GM12891 (cell line): ENCODE data around the gene XXYLT1.

Experiments
- DNase-seq: peaks from one replicate; pipeline ENCODE4 v3.0.0; 2011; ENCODE audit warnings: low spot score; ENCODE audit not compliant: insufficient read length
- FAIRE-seq: peaks from 2 replicates; lab custom pipeline; 2011; peaks lifted over from hg19 to GRCh38; lab: Jason Lieb, UNC
- PAX5 ChIP-seq: IDR thresholded peaks from 2 replicates; pipeline ENCODE4 v1.6.1; 2011; ENCODE audit warnings: low read length, moderate library complexity, mild to moderate bottlenecking; ENCODE audit not compliant: insufficient read depth, severe bottlenecking
- POLR2A ChIP-seq: IDR thresholded peaks from 2 replicates; pipeline ENCODE4 v1.6.1; 2011; ENCODE audit warnings: low read depth, low read length, control low read depth
- POLR2AphosphoS5 ChIP-seq: IDR thresholded peaks from 2 replicates; pipeline ENCODE4 v1.6.1; 2011; ENCODE audit warnings: low read depth, low read length, control low read depth
- POU2F2 ChIP-seq: IDR thresholded peaks from 2 replicates; pipeline ENCODE4 v1.6.1; 2011; ENCODE audit warnings: low read depth, mild to moderate bottlenecking, control low read depth, low read length, moderate library complexity
- SPI1 ChIP-seq: IDR thresholded peaks from 2 replicates; pipeline ENCODE4 v1.6.1; 2011; ENCODE audit warnings: low read depth, low read length, control low read depth
- TAF1 ChIP-seq: IDR thresholded peaks from 2 replicates; pipeline ENCODE4 v1.6.1; 2011; ENCODE audit warnings: low read depth, low read length, control low read depth

XXYLT1 gene

DNA sequence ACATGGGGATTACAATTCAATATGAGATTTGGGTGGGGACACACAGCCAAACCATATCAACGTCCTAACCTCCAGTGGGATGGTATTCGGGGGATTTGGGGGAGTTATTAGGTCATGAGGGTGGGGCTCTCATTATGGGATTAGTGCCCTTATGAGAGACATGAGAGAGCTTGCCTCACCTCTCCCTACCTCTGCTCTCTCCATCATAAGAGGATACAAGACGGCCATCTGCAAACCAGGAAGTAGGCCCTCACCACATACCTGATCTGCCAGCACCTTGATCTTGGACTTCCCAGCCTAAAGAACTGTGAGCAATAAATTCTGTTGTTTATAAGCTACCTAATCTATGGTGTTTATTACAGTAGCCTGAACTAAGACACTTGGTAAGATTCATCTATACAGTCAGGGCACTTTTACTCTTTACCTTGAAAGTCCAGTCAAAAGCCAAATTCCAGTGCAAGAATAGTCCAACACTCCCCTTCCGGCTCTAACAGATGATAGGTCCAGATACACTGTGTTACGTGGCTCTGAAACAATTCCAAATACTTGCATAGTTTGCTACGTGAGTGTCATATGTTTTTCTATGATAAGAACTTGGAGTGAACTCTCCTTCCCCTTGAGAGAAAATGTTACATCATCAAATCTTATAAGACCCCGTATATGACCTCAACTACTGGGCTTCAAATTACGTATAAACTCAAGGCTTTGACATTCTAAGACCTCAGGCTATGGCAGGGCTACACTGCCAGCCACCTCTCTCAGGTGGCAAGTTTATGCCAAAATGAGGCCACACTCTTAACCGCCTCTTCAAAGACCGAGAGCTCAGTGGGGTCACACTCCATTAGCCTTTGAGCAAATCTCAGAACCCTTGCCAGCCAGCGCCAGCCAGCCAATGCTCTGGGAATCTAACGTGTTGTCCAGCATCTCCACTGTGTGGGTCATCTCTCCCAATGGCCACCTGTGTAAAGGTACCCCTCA is 129.9 kb downstream of the XXYLT1 start:
- FAIRE-seq, result no peak
- TF ChIP-seq SPI1 (no peak), PAX5 (no peak), POLR2A (no peak), POU2F2 (no peak), POLR2AphosphoS5 (no peak), TAF1 (no peak)
- DNase-seq, result no peak

DNA sequence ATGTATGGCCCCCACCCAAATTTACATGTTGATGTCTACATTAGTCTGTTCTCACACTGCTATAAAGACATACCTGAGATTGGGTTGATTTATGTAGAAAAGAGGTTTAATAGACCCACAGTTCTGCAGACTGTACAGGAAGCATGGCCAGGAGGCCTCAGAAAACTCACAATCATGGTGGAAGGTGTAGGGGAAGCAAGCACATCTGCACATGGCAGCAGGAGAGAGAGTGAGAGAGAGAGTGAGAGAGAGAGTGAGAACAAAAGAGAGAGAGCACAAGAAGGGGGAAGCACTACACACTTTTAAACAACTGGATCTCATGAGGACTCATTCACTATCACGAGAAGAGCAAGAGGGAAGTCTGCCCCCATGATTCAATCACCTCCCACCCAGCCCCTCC is 130.5 kb downstream of the XXYLT1 start:
- FAIRE-seq (no peak), DNase-seq (no peak)
- TF ChIP-seq POLR2A (no peak), POLR2AphosphoS5 (no peak), POU2F2 (no peak), TAF1 (no peak), SPI1 (no peak), PAX5 (no peak)

DNA sequence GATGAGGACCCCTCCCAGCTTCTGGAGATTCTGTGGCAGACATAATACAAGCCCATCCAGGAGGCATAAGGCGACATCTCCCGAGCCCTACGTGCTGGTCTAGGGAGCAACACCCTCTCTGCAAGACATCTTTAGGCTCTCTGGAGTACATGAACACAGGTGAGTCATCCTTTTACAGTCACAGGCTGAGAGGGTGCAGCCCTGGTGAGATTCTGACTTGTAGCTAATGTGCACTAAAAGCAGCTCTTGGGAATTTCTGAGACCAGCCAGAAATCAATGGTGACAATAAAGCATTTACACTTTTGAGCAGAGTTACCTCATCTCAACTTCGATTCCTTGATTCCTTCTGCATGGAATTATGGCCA is 131.1 kb downstream of the XXYLT1 start:
- DNase-seq (no peak), FAIRE-seq (no peak)
- TF ChIP-seq TAF1, result no peak
- TF ChIP-seq POLR2A, result no peak

DNA sequence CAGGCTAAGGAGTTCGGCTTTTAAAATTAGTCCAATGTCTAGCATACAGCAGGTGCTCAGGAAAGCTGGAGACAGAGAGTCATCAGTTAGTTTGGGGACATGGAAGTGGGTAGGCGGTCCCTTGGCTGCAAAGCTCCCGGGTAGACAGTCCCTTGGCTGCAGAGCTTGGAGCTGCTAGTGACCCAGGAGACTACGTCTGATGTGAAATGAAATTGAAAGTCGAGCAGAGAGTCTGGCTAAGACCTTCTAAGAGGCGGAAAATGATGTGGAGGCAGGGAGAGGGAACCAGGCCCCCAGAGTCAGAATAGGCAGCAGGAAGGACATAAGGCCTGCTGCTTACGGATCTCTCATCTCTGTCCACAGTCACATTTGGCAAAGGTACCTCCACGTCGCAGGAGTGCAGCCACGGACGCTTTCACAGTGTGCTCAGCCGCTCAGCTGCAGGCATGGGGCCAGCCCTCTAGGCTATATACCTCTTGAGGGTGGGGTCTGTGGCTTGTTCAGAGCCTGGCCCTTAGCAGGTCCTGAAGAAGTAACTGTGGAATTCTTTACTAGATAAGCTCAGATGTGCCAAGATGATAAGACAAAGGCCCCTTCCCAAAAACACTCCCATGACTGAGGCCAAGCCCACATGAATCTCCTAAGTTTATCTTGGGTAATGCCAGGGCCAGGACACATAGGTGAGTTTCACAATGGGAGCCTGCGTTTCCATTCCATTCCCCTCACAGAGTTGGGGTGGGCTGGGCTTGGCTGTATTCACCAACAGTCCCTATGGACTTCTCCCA is 131.7 kb downstream of the XXYLT1 start:
- TF ChIP-seq TAF1, result no peak
- TF ChIP-seq PAX5, result no peak
- no peak for TF ChIP-seq POU2F2
- no peak for TF ChIP-seq POLR2A
- TF ChIP-seq SPI1, result no peak
- FAIRE-seq, result peak; percentile 50
- DNase-seq, result peak; percentile 46

DNA sequence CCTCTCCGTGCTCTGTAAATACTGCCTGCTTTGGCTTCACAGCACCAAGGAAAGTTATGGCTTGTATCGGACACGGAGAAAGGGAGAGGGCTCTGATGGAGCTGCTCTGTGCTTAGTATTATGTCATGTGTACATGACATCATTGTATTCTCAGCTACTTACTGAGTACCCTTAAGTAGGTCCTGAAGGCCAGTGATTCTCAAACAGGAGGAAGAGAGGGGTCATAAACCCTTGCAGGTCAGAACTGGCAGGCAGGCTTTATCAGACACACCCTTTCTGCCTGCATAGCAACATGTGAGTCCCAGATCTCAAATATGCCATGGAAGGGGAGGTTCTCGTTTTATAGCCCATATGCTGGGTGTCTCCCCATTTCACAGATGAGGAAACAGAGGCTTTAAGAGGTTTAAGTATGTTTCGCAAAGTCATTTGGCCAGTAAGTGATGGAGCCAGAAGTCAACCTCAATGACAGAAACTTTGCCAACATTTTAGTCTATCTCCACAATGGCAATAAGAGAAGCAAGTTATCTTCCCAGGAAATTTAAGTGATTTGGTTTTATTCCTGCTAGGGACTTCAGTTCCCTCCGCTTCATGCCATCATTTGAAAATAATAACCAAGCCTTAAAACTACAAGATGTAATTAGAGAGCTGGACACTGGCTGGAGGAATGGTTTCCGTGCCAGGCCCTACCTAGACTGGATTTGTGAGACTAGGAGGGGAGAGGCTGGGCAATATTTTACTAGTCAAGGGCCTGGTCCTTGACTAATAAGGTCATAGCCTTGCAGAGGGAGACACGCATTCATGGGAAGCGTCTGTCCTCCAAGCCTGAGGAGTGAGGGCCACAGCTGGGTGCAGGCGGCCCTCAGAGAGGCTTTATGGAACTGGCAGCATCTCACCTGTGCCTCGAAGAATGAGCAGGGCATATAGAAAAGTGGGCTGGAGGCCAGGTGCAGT is 133.0 kb downstream of the XXYLT1 start:
- FAIRE-seq, result no peak
- TF ChIP-seq POLR2AphosphoS5 (no peak), SPI1 (no peak), TAF1 (no peak), POLR2A (no peak), POU2F2 (no peak), PAX5 (no peak)

DNA sequence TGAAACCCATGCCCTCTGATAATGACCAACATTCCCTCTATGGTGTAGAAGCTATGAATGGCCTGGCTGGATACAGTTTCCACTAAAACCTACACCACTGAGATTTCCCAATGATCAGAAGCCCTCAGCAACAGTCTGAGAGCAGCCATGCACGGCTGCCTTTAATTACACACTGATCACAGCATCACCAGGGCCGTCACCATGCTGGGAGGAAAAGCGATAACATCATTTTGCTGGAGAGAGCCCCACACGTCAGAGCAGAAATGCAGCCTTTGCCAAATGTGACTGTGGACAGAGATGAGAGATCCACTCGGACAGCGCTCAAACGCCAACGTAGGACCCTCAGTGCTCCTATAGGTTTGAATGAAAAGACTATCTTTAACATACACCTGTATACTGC is 135.0 kb downstream of the XXYLT1 start:
- no peak for FAIRE-seq
- no peak for DNase-seq
- TF ChIP-seq POU2F2, result no peak
- TF ChIP-seq POLR2AphosphoS5, result no peak
- TF ChIP-seq PAX5, result no peak
- no peak for TF ChIP-seq POLR2A

More for the DNA sequence above, 133.0 kb downstream of the XXYLT1 start:
- no peak for DNase-seq

DNA sequence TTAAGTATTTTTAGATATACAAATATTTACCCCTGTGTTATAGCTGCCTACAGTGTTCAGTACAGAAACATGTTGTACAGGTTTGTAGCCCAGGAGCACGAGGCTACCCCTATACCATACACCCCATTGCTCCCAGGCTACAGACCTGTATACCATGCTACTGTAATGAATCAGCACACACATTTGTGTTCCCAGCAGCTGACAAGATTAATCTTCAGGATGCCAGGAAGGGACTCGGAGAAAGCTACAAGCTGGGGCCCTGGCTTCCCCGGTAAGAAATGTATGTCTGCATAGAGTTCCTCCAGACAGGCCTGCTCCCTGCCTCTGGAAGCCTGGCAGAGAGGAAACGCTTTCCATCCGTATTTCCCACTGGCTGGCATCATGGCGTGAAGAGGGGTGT is 136.5 kb downstream of the XXYLT1 start:
- DNase-seq, result no peak
- FAIRE-seq, result no peak
- TF ChIP-seq POLR2A (no peak), SPI1 (no peak), POLR2AphosphoS5 (no peak), PAX5 (no peak), TAF1 (no peak), POU2F2 (no peak)

DNA sequence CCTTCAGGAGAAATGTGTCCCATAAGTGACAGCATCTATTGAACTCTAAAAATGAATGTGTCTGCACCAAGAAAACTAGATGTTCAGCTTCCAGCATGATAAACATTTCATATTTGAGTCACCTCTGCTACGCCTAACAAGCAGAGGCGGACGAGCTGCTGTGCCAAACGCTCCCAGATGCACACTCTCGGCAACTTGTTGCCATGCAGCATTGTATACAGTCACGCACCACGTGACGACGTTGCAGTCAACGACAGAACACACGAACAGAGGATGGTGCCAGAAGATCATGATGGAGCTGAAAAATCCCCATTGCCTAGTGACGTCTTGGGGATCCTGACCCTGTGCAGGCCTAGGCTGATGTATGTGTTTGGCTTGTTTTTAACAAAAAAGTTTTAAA is 137.5 kb downstream of the XXYLT1 start:
- DNase-seq (no peak), FAIRE-seq (no peak)
- TF ChIP-seq TAF1, result no peak
- TF ChIP-seq SPI1, result no peak
- no peak for TF ChIP-seq POU2F2
- TF ChIP-seq PAX5, result no peak
- TF ChIP-seq POLR2A, result no peak
- TF ChIP-seq POLR2AphosphoS5, result no peak
